ENCODE measurements around the gene GNG4.
"Not testable (repeated sequence)": the region's sequence is repeated elsewhere in the genome, so short reads cannot be mapped to it uniquely, and the experiment has no call there.

GNG4 gene

GRCh38 chr1:235625831-235626230 lies 23.8 kb downstream of the GNG4 start:
- no peak for DNase-seq (ENCODE audit: low read depth in 2 of 2)

DNA sequence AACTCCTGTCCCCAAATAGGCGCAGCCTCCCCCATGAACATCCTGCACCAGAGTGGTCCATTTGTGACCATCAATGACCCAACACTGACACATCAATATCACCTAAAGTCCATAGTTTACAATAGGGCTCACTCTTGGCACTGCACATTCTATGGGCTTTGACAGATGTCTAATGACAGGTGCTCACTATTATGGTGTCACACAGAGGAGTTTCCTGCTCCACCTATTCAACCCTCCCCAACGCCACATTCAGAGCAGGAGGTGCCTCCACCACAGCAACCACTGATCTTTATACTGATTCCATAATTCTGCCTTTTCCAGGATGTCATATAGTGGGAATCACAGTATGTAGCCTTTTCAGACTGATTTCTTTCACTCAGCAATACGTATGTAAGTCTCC lies 24.2 kb downstream of the GNG4 start:
- no peak for DNase-seq (ENCODE audit: low read depth in 2 of 2)

DNA sequence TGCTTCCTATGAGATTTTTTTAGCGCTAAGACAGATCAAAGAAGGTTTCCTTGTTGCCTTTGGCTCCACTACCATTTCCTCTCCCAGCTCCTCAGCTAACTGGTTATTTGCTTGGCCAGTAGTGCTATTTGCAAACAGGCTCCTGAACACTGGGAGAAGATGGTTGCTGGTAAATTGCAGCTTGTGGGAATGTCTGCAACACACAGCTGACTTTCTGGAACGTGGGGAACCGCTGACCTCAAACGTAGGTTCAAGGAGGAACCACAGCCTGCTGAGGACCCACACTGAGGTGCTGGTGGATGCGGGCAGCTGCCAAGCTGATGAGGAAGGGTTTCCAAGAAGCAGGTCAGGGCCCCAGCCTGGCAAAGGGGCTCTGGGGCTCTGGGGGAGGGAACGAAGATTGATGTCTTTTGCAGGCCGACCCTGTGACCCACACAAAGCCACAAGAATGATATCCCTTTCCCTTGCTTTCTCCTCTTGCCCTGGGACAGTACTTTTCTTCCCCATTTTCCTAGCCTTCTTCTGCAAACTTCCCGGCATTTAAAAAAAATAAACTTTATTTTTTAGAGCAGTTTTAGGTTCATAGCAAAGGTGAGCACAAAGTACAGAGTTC lies 24.8 kb downstream of the GNG4 start:
- DNase-seq (ENCODE audit: low read depth in 2 of 2) = no peak

- no peak for DNase-seq (ENCODE audit: low read depth in 2 of 2)
These were observed 26.4 kb downstream of the GNG4 start for GRCh38 chr1:235622936-235623779.

- DNase-seq (ENCODE audit: low read depth in 2 of 2) = not testable (repeated sequence)
These were observed 30.4 kb downstream of the GNG4 start for GRCh38 chr1:235619149-235619548.

- no peak for DNase-seq (ENCODE audit: low read depth in 2 of 2)
These were observed 31.8 kb downstream of the GNG4 start for GRCh38 chr1:235617808-235618207.

DNA sequence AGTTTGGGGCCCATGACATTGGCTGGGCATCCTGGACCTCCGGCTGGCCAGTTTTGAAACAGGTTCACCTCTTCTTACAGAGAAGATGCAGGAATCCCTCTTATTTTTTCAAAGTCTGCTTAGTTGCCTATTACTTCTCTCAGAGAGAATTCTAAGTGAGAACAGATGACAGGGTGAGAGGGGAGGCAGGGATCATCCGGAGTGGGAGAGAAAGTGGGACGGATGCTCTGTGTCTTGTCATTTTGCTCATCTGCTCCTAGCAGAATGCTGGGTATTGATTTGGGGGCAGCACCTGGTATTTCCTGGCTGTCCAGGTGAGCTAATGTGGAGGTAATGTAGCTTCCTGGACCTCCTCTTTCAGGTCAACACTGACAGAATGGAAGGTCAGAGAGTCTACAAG lies 32.4 kb downstream of the GNG4 start:
- no peak for DNase-seq (ENCODE audit: low read depth in 2 of 2)

- DNase-seq (ENCODE audit: low read depth in 2 of 2) = no peak
These were observed 35.1 kb downstream of the GNG4 start for GRCh38 chr1:235614442-235614954.

GRCh38 chr1:235613602-235614001 lies 36.0 kb downstream of the GNG4 start:
- no peak for DNase-seq (ENCODE audit: low read depth in 2 of 2)

DNA sequence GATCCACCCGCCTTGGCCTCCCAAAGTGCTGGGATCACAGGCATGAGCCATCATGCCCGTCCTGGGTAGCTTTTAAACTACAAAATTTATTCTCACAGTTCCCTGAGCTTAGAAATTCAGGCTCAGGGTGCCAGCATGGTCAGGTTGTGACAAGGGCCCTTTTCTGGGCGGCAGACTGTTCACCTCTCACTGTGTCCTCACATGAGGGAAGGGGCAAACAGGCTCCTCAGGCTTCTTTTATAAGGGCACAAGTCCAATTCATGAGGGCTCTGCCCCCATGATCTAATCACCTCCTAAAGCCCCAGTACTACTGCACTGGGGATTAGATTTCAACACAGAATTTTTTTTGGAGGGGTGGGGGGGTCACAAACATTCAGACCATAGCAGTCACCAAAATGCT lies 36.8 kb downstream of the GNG4 start:
- DNase-seq (ENCODE audit: low read depth in 2 of 2) = no peak

GRCh38 chr1:235610157-235610556 lies 39.4 kb downstream of the GNG4 start:
- no peak for DNase-seq (ENCODE audit: low read depth in 2 of 2)

DNA sequence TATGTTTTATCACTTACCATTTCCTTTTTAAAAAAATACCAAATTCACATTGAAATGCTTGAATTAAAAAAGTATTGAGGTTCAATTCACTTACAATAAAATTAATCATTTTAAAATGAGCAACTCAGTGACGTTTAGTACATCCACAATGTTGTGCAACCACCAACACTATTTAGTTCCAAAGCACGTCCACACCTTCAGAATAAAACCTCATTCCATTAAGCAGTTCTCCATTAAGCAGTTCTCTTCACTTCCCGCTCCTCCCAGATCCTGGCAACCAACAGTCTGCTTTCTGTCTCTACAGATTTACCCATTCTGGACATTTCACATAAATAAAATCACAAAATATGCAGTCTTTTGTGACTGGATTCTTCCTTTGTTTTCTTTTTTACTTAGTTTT lies 41.3 kb downstream of the GNG4 start:
- no peak for DNase-seq (ENCODE audit: low read depth in 2 of 2)

- DNase-seq (ENCODE audit: low read depth in 2 of 2) = no peak
These were observed 42.3 kb downstream of the GNG4 start for GRCh38 chr1:235607284-235607683.

DNA sequence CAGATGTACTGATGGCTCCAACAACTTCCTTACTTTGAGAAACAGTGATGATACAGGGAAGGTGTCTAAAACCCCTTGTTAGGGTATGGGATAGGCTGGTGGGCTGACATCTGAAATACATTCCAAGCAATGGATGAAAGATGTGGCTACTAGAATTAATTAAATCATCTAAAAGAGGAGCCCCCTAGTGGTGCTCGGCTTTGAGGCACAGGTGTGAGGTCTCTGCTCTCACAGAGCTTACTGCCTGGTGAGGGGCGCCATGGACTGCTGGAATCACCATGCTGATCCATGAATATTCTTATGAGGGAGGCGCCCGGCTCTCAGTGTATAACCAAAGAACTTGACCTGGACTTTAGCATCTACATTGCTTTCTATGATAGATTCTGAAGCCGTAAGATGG lies 48.5 kb downstream of the GNG4 start:
- DNase-seq (ENCODE audit: low read depth in 2 of 2) = no peak

DNA sequence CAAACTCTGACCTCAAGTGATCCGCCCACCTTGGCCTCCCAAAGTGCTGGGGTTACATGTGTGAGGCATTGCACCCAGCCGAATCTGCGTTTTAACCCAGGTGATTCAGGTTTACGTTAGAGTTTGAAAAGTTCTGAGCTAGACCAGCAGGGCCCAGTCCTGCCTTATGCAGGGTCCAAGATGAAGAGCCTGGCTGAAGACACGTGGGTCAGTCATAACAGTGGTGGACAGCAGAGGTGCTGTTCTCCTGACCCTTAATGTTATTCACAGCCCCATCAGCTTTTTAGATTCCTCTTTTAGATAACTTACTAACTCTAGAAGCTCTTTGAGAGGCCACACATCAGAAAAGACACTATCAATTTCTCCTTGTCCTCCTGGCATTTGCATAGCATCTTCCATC lies 50.0 kb downstream of the GNG4 start:
- no peak for DNase-seq (ENCODE audit: low read depth in 2 of 2)

DNA sequence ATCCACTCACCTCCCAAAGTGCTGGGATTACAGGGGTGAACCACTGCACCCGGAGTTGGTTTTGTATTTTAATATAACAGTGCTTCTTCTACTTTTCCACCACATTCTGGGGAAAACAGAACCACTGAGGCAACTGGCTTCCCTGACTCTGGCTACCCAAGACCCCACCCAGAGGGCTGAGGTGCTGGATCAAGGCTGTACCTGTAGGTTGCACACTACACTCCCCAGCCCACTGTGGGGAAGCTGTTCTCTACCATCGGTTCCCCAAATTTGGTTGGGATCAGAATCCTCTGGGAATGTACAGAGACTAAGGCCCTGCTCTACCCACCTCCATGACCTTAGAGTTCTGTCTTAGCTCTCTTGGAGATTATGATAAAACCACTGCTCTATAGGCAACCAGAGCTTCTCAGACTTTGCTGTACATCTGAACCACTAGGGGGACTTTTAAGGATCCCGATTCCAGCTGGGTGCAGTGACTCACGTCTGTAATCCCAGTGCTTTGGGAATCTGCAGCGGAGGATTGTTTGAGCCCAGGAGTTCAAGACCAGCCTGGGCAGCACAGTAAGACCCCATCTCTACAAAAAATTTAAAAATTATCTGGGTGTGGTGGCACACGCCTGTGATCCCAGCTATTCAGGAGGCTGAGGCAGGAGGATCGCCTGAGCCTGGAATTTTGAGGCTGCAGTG lies 51.6 kb downstream of the GNG4 start:
- DNase-seq (ENCODE audit: low read depth in 2 of 2) = no peak

GRCh38 chr1:235595079-235595478 lies 54.5 kb downstream of the GNG4 start:
- no peak for DNase-seq (ENCODE audit: low read depth in 2 of 2)

DNA sequence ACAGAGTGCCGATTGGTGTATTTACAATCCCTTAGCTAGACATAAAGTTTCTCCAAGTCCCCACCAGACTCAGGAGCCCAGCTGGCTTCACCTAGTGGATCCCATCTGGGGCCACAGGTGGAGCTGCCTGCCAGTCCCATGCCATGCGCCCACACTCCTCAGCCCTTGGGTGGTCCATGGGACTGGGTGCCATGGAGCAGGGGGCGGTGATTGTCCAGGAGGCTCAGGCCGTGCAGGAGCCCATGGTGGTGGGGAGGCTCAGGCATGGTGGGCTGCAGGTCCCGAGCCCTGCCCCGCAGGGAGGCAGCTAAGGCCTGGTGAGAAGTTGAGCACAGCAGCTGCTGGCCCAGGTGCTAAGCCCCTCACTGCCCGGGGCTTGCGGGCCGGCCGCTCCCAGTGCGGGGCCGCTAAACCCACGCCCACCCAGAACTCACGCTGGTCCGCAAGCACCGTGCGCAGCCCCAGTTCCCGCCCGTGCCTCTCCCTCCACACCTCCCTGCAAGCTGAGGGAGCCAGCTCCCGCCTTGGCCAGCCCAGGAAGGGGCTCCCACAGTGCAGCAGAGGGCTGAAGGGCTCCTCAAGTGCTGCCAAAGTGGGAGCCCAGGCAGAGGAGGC lies 55.2 kb downstream of the GNG4 start:
- DNase-seq (ENCODE audit: low read depth in 2 of 2) = not testable (repeated sequence)

DNA sequence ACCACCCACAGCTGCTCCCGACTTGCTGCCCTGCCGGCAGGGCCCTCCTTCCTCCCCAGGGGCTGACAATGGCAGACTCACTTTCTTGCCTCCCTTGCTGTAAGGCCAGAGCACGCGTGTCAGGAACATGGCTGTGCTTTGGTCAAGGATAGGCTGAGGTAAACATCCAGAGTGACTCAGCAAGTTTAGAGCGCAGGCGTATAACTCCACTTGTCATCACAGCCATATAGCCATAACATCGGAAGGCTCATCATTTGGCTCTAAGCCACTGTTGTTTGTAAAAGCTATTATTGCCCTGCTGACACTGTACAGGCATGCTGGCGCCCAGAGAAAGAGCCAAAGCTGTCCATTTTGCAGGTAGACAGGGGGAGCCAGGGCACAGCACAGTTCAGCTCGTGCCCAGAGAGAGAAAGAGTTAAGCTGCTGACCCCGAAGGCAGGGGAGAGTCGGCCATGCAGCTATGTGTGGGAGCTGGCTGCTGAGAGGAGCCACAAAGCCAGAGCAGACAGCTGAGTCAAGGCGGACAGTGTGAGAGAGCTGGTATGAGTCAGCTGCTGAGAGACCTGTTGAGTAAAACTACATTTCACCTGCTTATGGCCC lies 60.6 kb downstream of the GNG4 start:
- no peak for DNase-seq (ENCODE audit: low read depth in 2 of 2)

GRCh38 chr1:235588156-235588555 lies 61.4 kb downstream of the GNG4 start:
- DNase-seq (ENCODE audit: low read depth in 2 of 2) = no peak

DNA sequence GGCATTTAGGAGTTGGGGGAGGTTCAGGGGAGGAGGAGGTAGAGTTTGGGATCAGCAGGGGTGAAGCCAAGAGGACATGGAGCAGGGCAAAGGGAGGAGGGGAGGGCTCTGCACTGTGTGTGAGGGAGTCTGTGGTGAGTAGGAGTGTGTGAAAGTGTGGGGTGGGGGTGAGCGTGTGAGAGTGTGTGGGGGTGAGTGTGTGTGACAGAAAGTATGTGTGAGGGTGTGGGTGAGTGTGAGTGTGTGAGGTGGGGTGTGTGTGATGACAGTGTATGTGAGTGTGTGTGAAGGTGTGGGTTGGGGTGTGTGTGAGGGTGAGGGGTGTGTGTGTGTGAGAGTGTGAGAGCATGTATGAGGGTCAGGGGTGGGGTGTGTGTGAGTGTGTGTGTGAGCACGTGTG lies 62.6 kb downstream of the GNG4 start:
- DNase-seq (ENCODE audit: low read depth in 2 of 2) = no peak

GRCh38 chr1:235586413-235586812 lies 63.2 kb downstream of the GNG4 start:
- DNase-seq (ENCODE audit: low read depth in 2 of 2) = no peak

All from stimulated activated CD8-positive, alpha-beta memory T cell treated with anti-CD3 and anti-CD28 coated beads, Interleukin-7, amount 100 ng/mL, for 1 hour (primary cell).